IMR-90 (cell line): ENCODE data around the gene TSPAN4. TPM values are rescaled to one million over a fixed set of nuclear protein-coding genes. Genes with fewer than 3 reads are reported as not detected.

ENCODE experiments used
- ATAC-seq: fragments of 200-7000 bp; cut with Tn5 transposase; 2 replicates; pipeline ENCODE4 v1.9.1; 2020; ENCODE audit warnings: low read depth, mild to moderate bottlenecking, moderate library complexity
- BruUV-seq: library from RNA; stranded (reverse); fragments of 400-500 nt; replicated peaks from 2 replicates; lab custom pipeline; 2021; lab: Mats Ljungman, UMichigan
- CTCF ChIA-PET: fragments of 300-600 bp; formaldehyde crosslinking; extraction: SDS; loops from one replicate; lab custom pipeline; 2021; ENCODE audit warnings: antibody characterized with exemption; lab: Yijun Ruan, JAX
- POLR2A ChIA-PET: fragments of 300-600 bp; sonication (Branson Sonifier 250); formaldehyde crosslinking; loops from one replicate; lab custom pipeline; 2022; ENCODE audit warnings: antibody characterized with exemption; ENCODE audit not compliant: unreplicated experiment; lab: Charles Lee
- DNase-seq: peaks from one replicate; pipeline ENCODE4 v3.0.0; 2013
- H2AFZ ChIP-seq: replicated peaks from 2 replicates; pipeline ENCODE3; 2013; ENCODE audit warnings: low read length, mild to moderate bottlenecking; ENCODE audit not compliant: poor library complexity
- H2AK5ac ChIP-seq: 2 replicates; pipeline ENCODE4 v1.6.1; 2013; ENCODE audit warnings: low read depth, low read length, inconsistent platforms
- H2AK9ac ChIP-seq: replicated peaks from 2 replicates; pipeline ENCODE3; 2013; ENCODE audit warnings: mild to moderate bottlenecking, low read depth, low read length, moderate library complexity; ENCODE audit not compliant: poor library complexity
- H2BK120ac ChIP-seq: 2 replicates; pipeline ENCODE4 v1.6.1; 2013; ENCODE audit warnings: low read depth, low read length, inconsistent platforms
- H2BK15ac ChIP-seq: 3 replicates; pipeline ENCODE4 v1.6.1; 2013; ENCODE audit warnings: low read depth, low read length, inconsistent platforms
- H2BK20ac ChIP-seq: 2 replicates; pipeline ENCODE4 v1.6.1; 2013; ENCODE audit warnings: low read depth, mild to moderate bottlenecking, inconsistent platforms, low read length, moderate library complexity
- H2BK5ac ChIP-seq: 2 replicates; pipeline ENCODE4 v1.6.1; 2013; ENCODE audit warnings: mild to moderate bottlenecking, low read depth, low read length, inconsistent platforms; ENCODE audit not compliant: poor library complexity, severe bottlenecking
- H3K14ac ChIP-seq: replicated peaks from 2 replicates; pipeline ENCODE4 v1.6.1; 2013; ENCODE audit warnings: low read depth, low read length, inconsistent platforms
- H3K18ac ChIP-seq: 2 replicates; pipeline ENCODE4 v1.6.1; 2013; ENCODE audit warnings: low read depth, low read length, control low read depth
- H3K23ac ChIP-seq: 2 replicates; pipeline ENCODE4 v1.6.1; 2013; ENCODE audit warnings: low read depth, low read length, inconsistent platforms
- H3K27ac ChIP-seq: 2 replicates; pipeline ENCODE4 v1.5.1; 2013; ENCODE audit warnings: mild to moderate bottlenecking, control low read depth, low read length; ENCODE audit not compliant: insufficient read depth
- H3K27me3 ChIP-seq: 2 replicates; pipeline ENCODE4 v1.6.1; 2013; ENCODE audit warnings: low read length; ENCODE audit not compliant: control insufficient read depth, insufficient read depth
- H3K36me3 ChIP-seq: 2 replicates; pipeline ENCODE4 v1.6.1; 2013; ENCODE audit warnings: low read length, mixed read lengths; ENCODE audit not compliant: control insufficient read depth, insufficient read depth
- H3K4ac ChIP-seq: 2 replicates; pipeline ENCODE4 v1.6.1; 2013; ENCODE audit warnings: low read depth, low read length, inconsistent platforms
- H3K4me1 ChIP-seq: 2 replicates; pipeline ENCODE4 v1.6.1; 2013; ENCODE audit warnings: low read length, mixed read lengths; ENCODE audit not compliant: control insufficient read depth, insufficient read depth
- H3K4me2 ChIP-seq: 2 replicates; pipeline ENCODE4 v1.6.1; 2013; ENCODE audit warnings: low read depth, mild to moderate bottlenecking, control low read depth, low read length, moderate library complexity
- H3K4me3 ChIP-seq: 2 replicates; pipeline ENCODE4 v1.5.1; 2013; ENCODE audit warnings: low read depth, mild to moderate bottlenecking, control low read depth, low read length, moderate library complexity; ENCODE audit not compliant: insufficient read depth
- H3K56ac ChIP-seq: 2 replicates; pipeline ENCODE4 v1.6.1; 2013; ENCODE audit warnings: low read length, inconsistent platforms; ENCODE audit not compliant: insufficient read depth; ENCODE audit errors: extremely low read depth
- H3K79me1 ChIP-seq, 2 experiments: 2 replicates each; pipeline ENCODE4 v1.6.1; 2013; ENCODE audit warnings: low read length in 2 of 2, inconsistent platforms in 1 of 2, low read depth in 1 of 2
- H3K9ac ChIP-seq: 2 replicates; pipeline ENCODE4 v1.6.1; 2013; ENCODE audit warnings: low read depth, low read length, control low read depth
- H3K9me1 ChIP-seq: 2 replicates; pipeline ENCODE4 v1.6.1; 2013; ENCODE audit warnings: low read length, inconsistent platforms; ENCODE audit not compliant: insufficient read depth
- H3K9me3 ChIP-seq: 2 replicates; pipeline ENCODE4 v1.6.1; 2013; ENCODE audit warnings: low read length; ENCODE audit not compliant: control insufficient read depth, insufficient read depth
- H4K20me1 ChIP-seq: 2 replicates; pipeline ENCODE4 v1.6.1; 2013; ENCODE audit warnings: low read length, inconsistent platforms; ENCODE audit not compliant: insufficient read depth
- H4K5ac ChIP-seq: 2 replicates; pipeline ENCODE4 v1.6.1; 2013; ENCODE audit warnings: mild to moderate bottlenecking, low read depth, low read length, control low read depth
- H4K8ac ChIP-seq, 2 experiments: 2 replicates each; pipeline ENCODE4 v1.6.1; 2013; ENCODE audit warnings: low read depth in 2 of 2, low read length in 2 of 2, control low read depth in 1 of 2, inconsistent platforms in 1 of 2
- H4K91ac ChIP-seq: 2 replicates; pipeline ENCODE4 v1.6.1; 2013; ENCODE audit warnings: low read depth, low read length, inconsistent platforms; ENCODE audit not compliant: insufficient read depth
- BHLHE40 ChIP-seq: fragments of 150-350 bp; IDR thresholded peaks from 2 replicates; pipeline ENCODE4 v1.6.1; 2016; ENCODE audit warnings: mild to moderate bottlenecking, low read depth, low read length
- CEBPB ChIP-seq: IDR thresholded peaks from 2 replicates; pipeline ENCODE4 v1.6.1; 2012; ENCODE audit warnings: low read depth, low read length, improper control_type of control experiment
- CHD1 ChIP-seq: IDR thresholded peaks from 2 replicates; pipeline ENCODE4 v1.6.1; 2012; ENCODE audit warnings: low read depth, low read length, improper control_type of control experiment
- FOS ChIP-seq: fragments of 150-350 bp; IDR thresholded peaks from 2 replicates; pipeline ENCODE4 v1.6.1; 2016; ENCODE audit warnings: low read depth, low read length
- MAFK ChIP-seq: IDR thresholded peaks from 2 replicates; pipeline ENCODE4 v1.6.1; 2012; ENCODE audit warnings: low read depth, low read length, improper control_type of control experiment
- MAZ ChIP-seq: IDR thresholded peaks from 2 replicates; pipeline ENCODE4 v1.6.1; 2012; ENCODE audit warnings: low read depth, mild to moderate bottlenecking, low read length, improper control_type of control experiment, moderate library complexity, borderline replicate concordance
- MXI1 ChIP-seq: IDR thresholded peaks from 2 replicates; pipeline ENCODE4 v1.6.1; 2012; ENCODE audit warnings: low read depth, mild to moderate bottlenecking, low read length, moderate library complexity, borderline replicate concordance
- POLR2A ChIP-seq: IDR thresholded peaks from 2 replicates; pipeline ENCODE4 v1.6.1; 2012; ENCODE audit warnings: mild to moderate bottlenecking, low read depth, low read length
- RCOR1 ChIP-seq: IDR thresholded peaks from 2 replicates; pipeline ENCODE4 v1.6.1; 2012; ENCODE audit warnings: mild to moderate bottlenecking, low read length, improper control_type of control experiment; ENCODE audit not compliant: insufficient replicate concordance
- RFX5 ChIP-seq: IDR thresholded peaks from 2 replicates; pipeline ENCODE4 v1.8.0; 2012; ENCODE audit warnings: low read depth, mild to moderate bottlenecking, low read length, moderate library complexity
- SMC3 ChIP-seq: fragments of 150-350 bp; IDR thresholded peaks from 2 replicates; pipeline ENCODE4 v1.6.1; 2016; ENCODE audit warnings: low read depth, mild to moderate bottlenecking, antibody characterized with exemption, low read length, moderate library complexity
- WGBS, 2 experiments: methylation state at CpG; one replicate each; pipeline versions ENCODE4 v1.1.5 to v1.1.7; 2013; ENCODE audit warnings: missing lambda C conversion rate in 2 of 2; ENCODE audit not compliant: insufficient read length in 1 of 2; ENCODE audit errors: extremely low coverage in 2 of 2; 5-methylcytosine and 5-hydroxymethylcytosine counted together
- dilution Hi-C: fragments of 300-500 bp; cut with HindIII; formaldehyde crosslinking; loops from one replicate; pipeline ENCODE4 v1.14.3; 2018; ENCODE audit warnings: low sequenced_read_pairs; ENCODE audit not compliant: unreplicated experiment
- in situ Hi-C: fragments of 300-500 bp; cut with MboI; formaldehyde crosslinking; loops from 3 replicates; pipeline ENCODE4 v1.14.3; 2019; ENCODE audit warnings: low sequenced_read_pairs, inconsistent platforms, mixed read lengths
- intact Hi-C: fragments of 100-400 bp; cut with micrococcal nuclease; formaldehyde crosslinking; loops from 2 replicates; pipeline ENCODE4 v1.10.0; 2022
- polyA plus RNA-seq, 3 experiments: library from polyadenylated mRNA; depleted of rRNA; stranded (reverse); fragments of >200 nt; gene quantifications; 2 replicates each; pipeline ENCODE4 v1.2.3, GENCODE V29; 2012; ENCODE audit warnings: low replicate concordance in 1 of 3
- total RNA-seq: library from RNA; depleted of rRNA; stranded (reverse); fragments of >200 nt; gene quantifications from 2 replicates; pipeline ENCODE4 v1.2.3, GENCODE V29; 2012
- TF ChIP-seq, protein P1 (sequence below): conservative IDR thresholded peaks from 2 replicates; pipeline ENCODE4 v1.5.1; 2012; ENCODE audit warnings: mild to moderate bottlenecking, low read depth, low read length, improper control_type of control experiment
- TF ChIP-seq, protein P2 (sequence below): fragments of 150-350 bp; IDR thresholded peaks from 2 replicates; pipeline ENCODE4 v1.6.1; 2017; ENCODE audit warnings: mild to moderate bottlenecking, antibody characterized with exemption, low read length, low read depth
- TF ChIP-seq, protein P3 (sequence below): fragments of 150-350 bp; IDR thresholded peaks from 2 replicates; pipeline ENCODE4 v1.6.1; 2016; ENCODE audit warnings: low read depth, mild to moderate bottlenecking, low read length, moderate library complexity, borderline replicate concordance

Gene TSPAN4
- total and polyA plus RNA-seq, 2 of the 4 experiments (the other 2 are of a cell fraction), result 161 to 293 TPM

DNA sequence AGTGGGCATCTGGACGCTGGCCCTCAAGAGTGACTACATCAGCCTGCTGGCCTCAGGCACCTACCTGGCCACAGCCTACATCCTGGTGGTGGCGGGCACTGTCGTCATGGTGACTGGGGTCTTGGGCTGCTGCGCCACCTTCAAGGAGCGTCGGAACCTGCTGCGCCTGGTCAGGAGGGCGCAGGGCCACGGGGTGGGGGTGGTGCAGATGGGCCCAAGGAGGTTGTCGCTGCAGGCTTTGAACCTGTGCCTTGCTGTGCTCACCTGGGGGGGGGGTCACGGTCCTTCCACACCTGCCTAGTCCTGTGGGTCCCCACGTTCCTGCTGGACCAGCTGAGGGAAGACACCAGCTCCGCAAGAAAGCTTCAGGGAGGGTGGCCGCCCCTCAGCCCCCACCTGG lies 6.4 kb upstream of the TSPAN4 start:
- H3K36me3 ChIP-seq, result peaks cover 51% of the 10 kb centered on the region
- peaks cover 28% of the 10 kb centered on the region for H3K9me1 ChIP-seq
- no peak overlapping the region for H3K56ac ChIP-seq
- no peak overlapping the region for H2BK15ac ChIP-seq
- TF ChIP-seq BHLHE40 (no peak), CEBPB (no peak), RFX5 (no peak), MAFK (no peak), MAZ (no peak), MXI1 (no peak), SMC3 (no peak), CHD1 (no peak), POLR2A (no peak), RCOR1 (no peak), FOS (no peak)
- TF ChIP-seq, protein P1, sequence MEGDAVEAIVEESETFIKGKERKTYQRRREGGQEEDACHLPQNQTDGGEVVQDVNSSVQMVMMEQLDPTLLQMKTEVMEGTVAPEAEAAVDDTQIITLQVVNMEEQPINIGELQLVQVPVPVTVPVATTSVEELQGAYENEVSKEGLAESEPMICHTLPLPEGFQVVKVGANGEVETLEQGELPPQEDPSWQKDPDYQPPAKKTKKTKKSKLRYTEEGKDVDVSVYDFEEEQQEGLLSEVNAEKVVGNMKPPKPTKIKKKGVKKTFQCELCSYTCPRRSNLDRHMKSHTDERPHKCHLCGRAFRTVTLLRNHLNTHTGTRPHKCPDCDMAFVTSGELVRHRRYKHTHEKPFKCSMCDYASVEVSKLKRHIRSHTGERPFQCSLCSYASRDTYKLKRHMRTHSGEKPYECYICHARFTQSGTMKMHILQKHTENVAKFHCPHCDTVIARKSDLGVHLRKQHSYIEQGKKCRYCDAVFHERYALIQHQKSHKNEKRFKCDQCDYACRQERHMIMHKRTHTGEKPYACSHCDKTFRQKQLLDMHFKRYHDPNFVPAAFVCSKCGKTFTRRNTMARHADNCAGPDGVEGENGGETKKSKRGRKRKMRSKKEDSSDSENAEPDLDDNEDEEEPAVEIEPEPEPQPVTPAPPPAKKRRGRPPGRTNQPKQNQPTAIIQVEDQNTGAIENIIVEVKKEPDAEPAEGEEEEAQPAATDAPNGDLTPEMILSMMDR, result no peak
- TF ChIP-seq, protein P2, sequence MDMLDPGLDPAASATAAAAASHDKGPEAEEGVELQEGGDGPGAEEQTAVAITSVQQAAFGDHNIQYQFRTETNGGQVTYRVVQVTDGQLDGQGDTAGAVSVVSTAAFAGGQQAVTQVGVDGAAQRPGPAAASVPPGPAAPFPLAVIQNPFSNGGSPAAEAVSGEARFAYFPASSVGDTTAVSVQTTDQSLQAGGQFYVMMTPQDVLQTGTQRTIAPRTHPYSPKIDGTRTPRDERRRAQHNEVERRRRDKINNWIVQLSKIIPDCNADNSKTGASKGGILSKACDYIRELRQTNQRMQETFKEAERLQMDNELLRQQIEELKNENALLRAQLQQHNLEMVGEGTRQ, result no peak
- TF ChIP-seq, protein P3, sequence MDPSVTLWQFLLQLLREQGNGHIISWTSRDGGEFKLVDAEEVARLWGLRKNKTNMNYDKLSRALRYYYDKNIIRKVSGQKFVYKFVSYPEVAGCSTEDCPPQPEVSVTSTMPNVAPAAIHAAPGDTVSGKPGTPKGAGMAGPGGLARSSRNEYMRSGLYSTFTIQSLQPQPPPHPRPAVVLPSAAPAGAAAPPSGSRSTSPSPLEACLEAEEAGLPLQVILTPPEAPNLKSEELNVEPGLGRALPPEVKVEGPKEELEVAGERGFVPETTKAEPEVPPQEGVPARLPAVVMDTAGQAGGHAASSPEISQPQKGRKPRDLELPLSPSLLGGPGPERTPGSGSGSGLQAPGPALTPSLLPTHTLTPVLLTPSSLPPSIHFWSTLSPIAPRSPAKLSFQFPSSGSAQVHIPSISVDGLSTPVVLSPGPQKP, result no peak
- POLR2A ChIA-PET, result interaction anchor here (0.6 kb wide), 1 partner anchor 17 kb away, joined by 4 read pairs; the partner anchor contains the start of gene PNPLA2
- DNase-seq (no peak), ATAC-seq (no peak)
- H2BK20ac ChIP-seq, result no peak overlapping the region
- H3K9ac ChIP-seq, result no peak overlapping the region
- no peak overlapping the region for H3K4me3 ChIP-seq
- no CpG with 5 or more reads among the region's 14 CpGs for WGBS, 2 experiments
- H4K20me1 ChIP-seq, result peaks cover 84% of the 10 kb centered on the region
- dilution Hi-C loops (no loop called here), intact Hi-C loops (no loop called here), in situ Hi-C loops (no loop called here)
- peak overlapping the region; percentile 19 for H2AFZ ChIP-seq
- H3K27ac ChIP-seq, result no peak overlapping the region
- H2AK9ac ChIP-seq, result no peak overlapping the region
- no peak overlapping the region for H3K18ac ChIP-seq
- H4K8ac ChIP-seq, result no peak overlapping the region
- no peak overlapping the region for H4K91ac ChIP-seq
- CTCF ChIA-PET, result no interaction called here
- no peaks in the 10 kb centered on the region for H3K27me3 ChIP-seq
- no peak overlapping the region for H3K4me2 ChIP-seq
- no TSS peak for BruUV-seq
- no peaks in the 10 kb centered on the region for H3K9me3 ChIP-seq
- no peak overlapping the region for H2BK5ac ChIP-seq
- peaks cover 36% of the 10 kb centered on the region for H3K4me1 ChIP-seq
- no peak overlapping the region for H3K14ac ChIP-seq
- no peak overlapping the region for H2BK120ac ChIP-seq
- no peak overlapping the region for H3K4ac ChIP-seq
- H4K5ac ChIP-seq, result no peak overlapping the region
- H2AK5ac ChIP-seq, result peak overlapping the region; percentile 69; the same call in 1 of the 2 replicates
- no peak overlapping the region for H3K23ac ChIP-seq
- H3K79me1 ChIP-seq, result peaks cover 19 to 81% of the 10 kb centered on the region in 2 experiments; a peak in 3 of 4 replicates
